ENCODE measurements around the gene DHRS9. TPM values are rescaled to one million over a fixed set of nuclear protein-coding genes. Genes with fewer than 3 reads are reported as not detected.

The DHRS9 gene
- total RNA-seq, 1 donor from 2014 or later = not detected

- DNase-seq (ENCODE audit: low read depth) = no peak
These were observed 25.3 kb downstream of the DHRS9 start for GRCh38 chr2:169094676-169095075.

GRCh38 chr2:169095621-169096105 lies 26.3 kb downstream of the DHRS9 start:
- DNase-seq (ENCODE audit: low read depth) = peak; percentile 97

GRCh38 chr2:169104848-169105247 lies 35.5 kb downstream of the DHRS9 start:
- DNase-seq (ENCODE audit: low read depth) = no peak

DNA sequence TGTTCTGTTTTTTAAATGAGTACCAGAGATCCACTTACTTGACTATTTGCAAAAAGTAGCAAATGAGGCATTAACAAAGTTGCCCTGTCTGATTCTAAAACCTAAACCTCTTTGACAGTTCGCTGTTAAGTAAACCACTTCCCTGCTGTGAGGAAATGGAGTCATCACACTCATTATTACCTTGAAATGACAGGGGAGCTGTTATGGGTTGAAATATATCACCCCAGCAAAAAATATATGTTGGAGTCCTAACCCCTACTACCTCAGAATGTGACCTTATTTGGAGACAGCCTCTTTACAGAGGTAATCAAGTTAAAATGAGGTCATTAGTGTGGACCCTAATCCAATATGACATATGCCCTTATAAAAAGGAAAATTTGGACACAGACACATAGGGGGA lies 36.1 kb downstream of the DHRS9 start:
- DNase-seq (ENCODE audit: low read depth) = no peak

DNA sequence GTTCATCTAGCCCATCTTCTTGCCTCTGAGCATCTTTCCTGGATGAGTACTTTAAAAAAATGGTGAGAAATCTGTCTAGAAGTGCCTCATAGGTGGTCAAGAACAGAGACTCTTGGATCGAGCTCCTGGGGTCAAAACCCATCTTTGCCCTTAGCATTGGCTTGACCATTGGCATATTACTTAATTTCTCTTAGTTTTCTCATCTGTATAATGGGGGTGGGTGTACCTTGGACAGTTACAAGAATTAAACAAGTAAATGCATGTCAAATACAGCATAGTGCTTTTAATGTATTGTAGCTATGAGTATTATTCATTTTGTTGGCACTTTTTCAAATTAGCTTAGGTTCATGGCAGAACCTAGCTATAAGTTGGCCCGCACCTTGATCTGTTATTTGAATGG lies 36.8 kb downstream of the DHRS9 start:
- DNase-seq (ENCODE audit: low read depth) = no peak

DNA sequence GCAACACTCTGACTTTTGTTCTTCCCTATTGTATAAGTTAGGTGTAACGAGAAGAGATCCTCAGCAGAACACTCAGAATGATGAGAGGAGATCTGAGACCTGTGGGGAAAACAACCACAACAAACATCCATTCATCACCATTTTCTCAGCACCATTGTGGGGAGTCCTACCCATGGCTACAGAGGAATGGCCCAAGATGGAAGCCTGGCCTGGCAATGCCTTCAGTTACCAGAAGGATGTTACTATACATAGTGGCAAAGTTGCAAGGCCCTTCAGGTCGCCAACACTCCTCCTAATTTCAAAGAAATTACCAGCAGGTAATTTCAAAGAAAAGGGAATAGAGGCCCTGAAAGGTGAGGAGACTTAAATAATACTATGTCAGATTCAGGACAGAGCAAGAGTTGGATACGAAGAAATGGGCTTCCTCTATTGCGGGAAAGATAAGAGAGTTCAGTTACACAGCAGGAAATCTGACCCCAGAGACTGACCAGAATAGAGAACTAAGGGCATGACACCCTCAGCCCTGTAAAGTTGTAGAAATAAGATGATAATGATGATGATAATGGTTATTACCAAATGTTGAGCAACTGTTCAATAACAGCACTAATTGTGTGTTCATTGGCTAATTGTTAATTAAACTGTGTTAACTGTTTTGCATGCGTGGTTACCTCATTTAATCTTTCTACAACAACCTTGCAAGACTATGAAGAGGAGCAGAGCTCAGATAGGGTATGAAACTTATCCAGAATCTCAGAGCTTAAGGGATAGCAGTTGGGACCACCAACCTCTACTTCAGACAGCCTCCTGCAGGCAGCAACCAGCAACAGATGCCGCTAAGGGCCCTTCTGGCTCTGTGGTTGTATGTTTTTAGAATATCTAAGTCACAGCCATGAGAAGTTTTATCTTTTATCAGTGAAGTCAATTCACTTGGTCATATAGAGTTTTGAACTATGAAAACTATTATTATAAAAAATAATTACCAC lies 37.5 kb downstream of the DHRS9 start:
- no peak for DNase-seq (ENCODE audit: low read depth)

DNA sequence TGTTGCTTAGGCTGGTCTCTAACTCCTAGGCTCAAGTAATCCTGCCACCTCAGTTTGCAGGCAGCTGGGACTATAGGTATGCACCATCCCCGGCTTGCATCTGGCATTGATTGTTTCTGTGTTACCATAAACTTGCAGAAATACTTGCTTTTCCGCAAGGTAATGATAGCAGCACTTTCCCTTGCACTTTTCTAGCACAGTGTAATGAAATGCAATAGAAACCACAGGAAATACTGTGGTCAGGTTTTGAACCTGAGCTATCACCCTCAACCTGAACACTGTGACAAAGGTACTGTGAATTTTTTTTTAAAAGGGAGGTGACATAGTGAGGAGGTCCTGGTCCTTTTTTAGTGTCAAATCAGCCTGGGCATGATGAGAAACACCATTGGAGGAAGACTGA lies 38.3 kb downstream of the DHRS9 start:
- DNase-seq (ENCODE audit: low read depth) = no peak

GRCh38 chr2:169108099-169108884 lies 38.9 kb downstream of the DHRS9 start:
- no peak for DNase-seq (ENCODE audit: low read depth)

GRCh38 chr2:169109502-169110409 lies 40.4 kb downstream of the DHRS9 start:
- DNase-seq (ENCODE audit: low read depth) = peak; percentile 65

GRCh38 chr2:169110419-169110818 lies 41.1 kb downstream of the DHRS9 start:
- DNase-seq (ENCODE audit: low read depth) = no peak

GRCh38 chr2:169110916-169111315 lies 41.6 kb downstream of the DHRS9 start:
- DNase-seq (ENCODE audit: low read depth) = no peak

DNA sequence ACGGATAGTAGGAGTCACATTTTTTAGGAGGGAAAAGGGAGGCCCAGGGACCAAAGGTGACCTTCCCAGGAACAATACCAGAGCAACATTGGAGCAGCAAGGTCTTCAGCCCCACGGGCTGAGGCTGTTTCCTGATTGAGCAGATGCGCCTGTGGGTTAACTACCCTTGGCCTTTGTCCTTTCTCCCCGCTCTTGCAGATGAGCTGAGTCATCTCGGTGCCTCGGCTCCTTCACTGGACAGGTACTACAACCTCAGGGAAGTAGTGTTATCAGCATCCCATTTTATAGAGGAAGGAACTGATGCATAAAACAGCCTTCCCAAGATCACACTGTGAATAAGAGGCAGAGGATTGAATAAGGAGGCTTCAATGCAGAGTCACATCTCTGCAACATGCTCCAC lies 43.5 kb downstream of the DHRS9 start:
- no peak for DNase-seq (ENCODE audit: low read depth)

DNA sequence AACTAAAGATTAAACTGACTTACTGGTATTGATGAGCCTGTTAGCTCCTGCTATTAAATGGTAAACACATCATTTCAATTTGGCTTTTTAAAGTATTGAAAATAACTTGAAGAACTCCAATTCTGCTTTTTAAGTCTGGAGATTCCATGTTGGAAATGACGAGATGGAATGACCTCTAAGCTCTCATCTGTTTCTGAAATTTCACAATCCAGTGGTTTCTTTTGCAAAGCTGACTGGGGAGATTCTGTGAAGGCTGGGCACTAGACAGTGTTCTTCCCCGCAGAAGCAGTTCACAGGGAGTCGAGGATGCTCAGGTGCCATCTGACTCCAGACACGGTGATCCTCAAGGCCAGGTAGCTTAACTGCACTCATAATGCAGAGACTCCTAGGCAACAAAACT lies 44.7 kb downstream of the DHRS9 start:
- no peak for DNase-seq (ENCODE audit: low read depth)

DNA sequence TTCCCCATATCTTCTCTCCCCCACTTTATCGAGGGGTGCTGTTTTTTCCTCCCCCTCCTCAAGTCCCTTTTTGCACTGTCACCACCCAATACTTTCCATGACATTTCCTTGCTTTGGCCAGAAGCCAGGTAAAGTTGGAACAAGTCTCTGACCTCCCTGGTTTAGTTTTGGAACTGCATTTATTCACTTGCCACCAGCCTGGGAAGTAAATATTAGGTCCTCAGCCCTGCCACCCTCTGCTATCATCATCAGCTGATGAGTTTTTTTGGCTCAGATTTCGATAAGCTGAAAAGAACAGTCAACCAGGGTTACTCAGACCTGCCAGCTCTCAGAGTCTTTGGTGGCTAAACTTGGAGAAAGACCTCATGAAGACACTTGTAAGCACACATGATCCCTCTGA lies 47.0 kb downstream of the DHRS9 start:
- no peak for DNase-seq (ENCODE audit: low read depth)

- DNase-seq (ENCODE audit: low read depth) = no peak
These were observed 47.6 kb downstream of the DHRS9 start for GRCh38 chr2:169116993-169117392.

GRCh38 chr2:169118060-169118459 lies 48.7 kb downstream of the DHRS9 start:
- no peak for DNase-seq (ENCODE audit: low read depth)

- DNase-seq (ENCODE audit: low read depth) = no peak
These were observed 49.9 kb downstream of the DHRS9 start for GRCh38 chr2:169119123-169119760.

- DNase-seq (ENCODE audit: low read depth) = no peak
These were observed 50.5 kb downstream of the DHRS9 start for GRCh38 chr2:169119851-169120250.

- DNase-seq (ENCODE audit: low read depth) = no peak
These were observed 60.4 kb downstream of the DHRS9 start for GRCh38 chr2:169129703-169130243.

GRCh38 chr2:169131587-169132512 lies 62.5 kb downstream of the DHRS9 start:
- peak; percentile 69 for DNase-seq (ENCODE audit: low read depth)
